ENCODE measurements around the gene CCDC85C. TPM values are rescaled to one million over a fixed set of nuclear protein-coding genes. Genes with fewer than 3 reads are reported as not detected.

The CCDC85C gene
- total RNA-seq, 1 donor from 2014 or later, result 1.9 TPM

- ChIA-PET CTCF (no interaction called here), POLR2A (no interaction called here)
- Mint-ChIP-seq H3K4me3 (no peak overlapping the region), H3K27me3 (no peaks in the 10 kb centered on the region), H3K9me3 (no peaks in the 10 kb centered on the region), H3K36me3 (ENCODE audit: low read depth) (peaks cover 48% of the 10 kb centered on the region), H3K27ac (no peak overlapping the region), H3K4me1 (peaks cover 7% of the 10 kb centered on the region)
- no peak for TF ChIP-seq CTCF (IDR thresholded peaks at IDR 0.05)
- ATAC-seq (ENCODE audit: low read depth) (no peak), DNase-seq (no peak)
- intact Hi-C loops (cut with micrococcal nuclease), result no loop called here
These were observed 138.7 kb downstream of the CCDC85C start for GRCh38 chr14:99465288-99465687.

- ATAC-seq (ENCODE audit: low read depth), result no peak
- Mint-ChIP-seq H3K27ac (no peak overlapping the region), H3K36me3 (ENCODE audit: low read depth) (peaks cover 56% of the 10 kb centered on the region), H3K9me3 (no peaks in the 10 kb centered on the region), H3K27me3 (no peaks in the 10 kb centered on the region), H3K4me1 (peaks cover 7% of the 10 kb centered on the region), H3K4me3 (no peak overlapping the region)
- TF ChIP-seq CTCF (IDR thresholded peaks at IDR 0.05), result no peak
- intact Hi-C loops (cut with micrococcal nuclease), result no loop called here
- CTCF ChIA-PET, result no interaction called here
- no peak for DNase-seq
- POLR2A ChIA-PET, result no interaction called here
These were observed 140.0 kb downstream of the CCDC85C start for GRCh38 chr14:99463974-99464373.

- H3K4me3 Mint-ChIP-seq, result no peak overlapping the region
- H3K4me1 Mint-ChIP-seq, result peaks cover 7% of the 10 kb centered on the region
- no peaks in the 10 kb centered on the region for H3K27me3 Mint-ChIP-seq
- intact Hi-C loops (cut with micrococcal nuclease), result no loop called here
- peaks cover 67% of the 10 kb centered on the region for H3K36me3 Mint-ChIP-seq (ENCODE audit: low read depth)
- POLR2A ChIA-PET, result no interaction called here
- ATAC-seq (ENCODE audit: low read depth) (no peak), DNase-seq (no peak)
- TF ChIP-seq CTCF (IDR thresholded peaks at IDR 0.05), result no peak
- CTCF ChIA-PET, result no interaction called here
- no peak overlapping the region for H3K27ac Mint-ChIP-seq
- H3K9me3 Mint-ChIP-seq, result no peaks in the 10 kb centered on the region
These were observed 141.8 kb downstream of the CCDC85C start for GRCh38 chr14:99462210-99462609.

- Mint-ChIP-seq H3K27ac (no peak overlapping the region), H3K4me1 (peaks cover 7% of the 10 kb centered on the region), H3K36me3 (ENCODE audit: low read depth) (peaks cover 74% of the 10 kb centered on the region), H3K4me3 (no peak overlapping the region), H3K27me3 (no peaks in the 10 kb centered on the region), H3K9me3 (no peaks in the 10 kb centered on the region)
- no peak for DNase-seq
- ATAC-seq (ENCODE audit: low read depth), result no peak
- ChIA-PET CTCF (no interaction called here), POLR2A (no interaction called here)
- no peak for TF ChIP-seq CTCF (IDR thresholded peaks at IDR 0.05)
- intact Hi-C loops (cut with micrococcal nuclease), result no loop called here
These were observed 142.5 kb downstream of the CCDC85C start for GRCh38 chr14:99461411-99462085.

- Mint-ChIP-seq H3K27me3 (no peaks in the 10 kb centered on the region), H3K4me3 (no peak overlapping the region), H3K27ac (no peak overlapping the region), H3K4me1 (peaks cover 7% of the 10 kb centered on the region), H3K36me3 (ENCODE audit: low read depth) (peaks cover 77% of the 10 kb centered on the region), H3K9me3 (no peaks in the 10 kb centered on the region)
- no peak for ATAC-seq (ENCODE audit: low read depth)
- TF ChIP-seq CTCF (IDR thresholded peaks at IDR 0.05), result no peak
- CTCF ChIA-PET, result no interaction called here
- DNase-seq, result no peak
- POLR2A ChIA-PET, result no interaction called here
- intact Hi-C loops (cut with micrococcal nuclease), result no loop called here
These were observed 143.2 kb downstream of the CCDC85C start for GRCh38 chr14:99460793-99461192.

Data from activated B cell treated with CpG ODN at 0.5 μM for 24 hours (primary cell).